NCI-H82 treated with DMSO at 0.1 percent for 48 hours (cell line): Measurements from ENCODE around the gene RNF149.

Experiments used
- DNase-seq: peaks from one replicate; lab custom pipeline; 2025; ENCODE audit not compliant: unreplicated experiment; lab: John Stamatoyannopoulos, UW

RNF149 gene

DNA sequence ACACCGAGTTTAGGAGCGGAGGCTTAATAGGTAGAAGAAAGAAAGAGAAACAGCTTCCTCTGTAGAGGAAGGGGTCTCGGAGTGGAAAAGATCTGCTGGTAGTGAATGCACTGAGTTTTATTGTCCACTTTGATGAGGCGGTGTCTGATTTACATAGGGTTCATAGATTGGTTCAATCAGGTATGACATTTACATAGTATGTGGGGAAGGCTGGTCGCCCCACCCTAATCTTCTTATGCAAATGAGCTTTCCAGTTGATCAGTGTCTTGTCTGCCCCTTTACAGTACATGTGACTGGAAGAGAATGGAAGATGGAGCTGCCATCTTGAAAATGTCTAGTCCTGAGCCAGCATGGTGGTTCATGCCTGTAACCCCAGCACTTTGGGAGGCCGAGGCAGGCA is 75.7 kb downstream of the RNF149 start:
- no peak for DNase-seq

DNA sequence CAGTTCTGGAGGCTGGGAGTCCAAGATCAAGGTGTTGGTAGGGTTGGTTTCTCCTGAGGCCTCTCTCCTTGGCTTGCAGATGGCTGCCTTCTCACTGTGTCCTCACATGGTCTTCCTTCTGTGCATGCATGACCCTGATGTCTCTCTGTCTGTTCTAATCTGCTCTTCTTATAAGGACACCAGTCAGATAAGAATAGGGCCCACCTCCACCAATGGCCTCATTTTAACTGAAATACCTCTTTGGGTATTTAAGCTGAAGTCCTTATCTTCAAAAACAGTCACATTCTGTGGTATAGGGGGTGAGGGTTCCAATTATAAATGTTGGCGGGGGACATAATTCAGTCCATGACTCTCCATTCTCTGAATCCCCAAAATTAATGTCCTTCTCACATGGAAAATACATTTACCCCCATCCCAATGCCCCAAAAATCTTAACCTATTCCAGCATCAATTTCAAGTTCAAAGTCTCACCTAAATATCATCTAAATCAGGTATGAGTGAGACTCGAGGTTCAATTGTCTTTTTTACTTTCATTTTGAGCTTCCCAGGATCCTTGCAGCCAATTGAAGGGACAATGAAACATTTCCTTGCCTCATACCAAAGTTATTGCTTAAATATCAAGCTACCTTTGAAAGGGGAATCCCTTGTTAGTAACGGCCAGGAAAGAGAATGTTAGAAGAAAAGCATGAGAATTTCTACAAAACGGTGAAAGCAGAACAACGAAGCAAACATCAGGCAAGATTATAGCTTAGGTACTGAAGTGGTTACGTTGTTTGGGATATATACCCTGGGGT is 76.4 kb downstream of the RNF149 start:
- DNase-seq = no peak

DNA sequence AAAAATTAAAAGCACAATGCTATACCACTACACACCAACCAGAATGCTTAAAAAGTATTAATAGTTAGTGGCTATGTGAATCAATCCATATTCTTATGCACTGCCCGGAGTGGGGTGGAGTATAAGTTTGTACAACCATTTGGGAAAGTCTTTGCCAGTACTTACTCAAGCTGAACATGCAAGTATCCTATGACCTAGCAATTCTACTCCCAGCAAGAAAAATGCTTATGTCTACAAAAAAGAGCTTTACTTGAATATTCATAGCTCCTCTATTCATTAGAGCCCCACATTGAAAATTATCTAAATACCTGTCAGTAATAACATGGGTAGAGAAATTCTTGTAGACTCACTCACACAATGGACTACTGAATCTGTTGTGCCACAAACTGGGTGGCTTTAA is 77.3 kb downstream of the RNF149 start:
- DNase-seq = no peak

DNA sequence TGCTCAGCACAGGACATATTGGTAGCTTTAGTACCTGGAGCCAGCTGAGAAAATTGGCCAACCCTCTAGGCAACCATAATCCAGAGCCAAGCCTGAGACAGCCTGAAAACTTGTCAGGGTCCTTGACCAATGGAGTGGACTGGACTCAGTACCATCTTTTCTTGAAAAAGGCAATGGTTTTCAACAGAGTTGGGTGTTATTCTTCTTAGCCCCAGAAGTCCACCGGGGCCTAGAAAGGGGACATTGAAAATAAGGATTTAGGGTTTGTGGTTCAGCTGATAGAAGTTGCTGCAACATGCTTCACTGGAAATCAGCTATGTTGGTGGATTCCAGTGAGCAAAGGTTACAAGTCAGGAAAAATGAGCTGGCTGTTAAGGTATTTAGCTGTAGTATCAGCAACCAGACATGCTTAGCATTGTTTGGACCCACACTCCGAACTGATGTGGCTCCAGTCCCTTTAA is 77.9 kb downstream of the RNF149 start:
- no peak for DNase-seq
